Mesenchymal stem cell (in vitro differentiated cells and primary cell): ENCODE measurements around the gene MAP3K8.

ENCODE experiments used
- DNase-seq: peaks from one replicate; pipeline ENCODE4 v3.0.0-alpha.2; 2013
- H2AFZ ChIP-seq: one replicate; pipeline ENCODE4 v1.6.1; 2013; ENCODE audit warnings: low read depth, mild to moderate bottlenecking, control low read depth, inconsistent platforms, low read length, moderate library complexity
- H2AK5ac ChIP-seq: 2 replicates; pipeline ENCODE4 v1.6.1; 2013; ENCODE audit warnings: low read length, moderate library complexity, mild to moderate bottlenecking, inconsistent platforms; ENCODE audit not compliant: severe bottlenecking
- H2BK120ac ChIP-seq: one replicate; pipeline ENCODE4 v1.6.1; 2013; ENCODE audit warnings: low read depth, mild to moderate bottlenecking, inconsistent platforms, low read length, moderate library complexity
- H2BK12ac ChIP-seq, 2 experiments: one replicate each; pipeline ENCODE4 v1.6.1; 2013; ENCODE audit warnings: inconsistent platforms in 2 of 2, low read length in 2 of 2, mild to moderate bottlenecking in 2 of 2, moderate library complexity in 2 of 2, control low read depth in 1 of 2
- H2BK15ac ChIP-seq: one replicate; pipeline ENCODE4 v1.6.1; 2013; ENCODE audit warnings: mild to moderate bottlenecking, low read depth, inconsistent platforms; ENCODE audit not compliant: poor library complexity, severe bottlenecking
- H2BK5ac ChIP-seq: 2 replicates; pipeline ENCODE4 v1.6.1; 2013; ENCODE audit warnings: low read depth, mild to moderate bottlenecking, low read length, control low read depth, inconsistent platforms; ENCODE audit not compliant: poor library complexity, severe bottlenecking
- H3K14ac ChIP-seq, 2 experiments: one replicate each; pipeline ENCODE4 v1.6.1; 2013; ENCODE audit warnings: inconsistent platforms in 2 of 2, low read length in 2 of 2, control low read depth in 1 of 2, mild to moderate bottlenecking in 1 of 2, moderate library complexity in 1 of 2
- H3K18ac ChIP-seq, 2 experiments: one replicate each; pipeline ENCODE4 v1.6.1; 2013; ENCODE audit warnings: inconsistent platforms in 2 of 2, low read length in 2 of 2, control low read depth in 1 of 2, low read depth in 1 of 2, mild to moderate bottlenecking in 1 of 2
- H3K23ac ChIP-seq, 2 experiments: one replicate each; pipeline ENCODE4 v1.6.1; 2013; ENCODE audit warnings: inconsistent platforms in 2 of 2, low read length in 2 of 2, mild to moderate bottlenecking in 2 of 2, moderate library complexity in 2 of 2, control low read depth in 1 of 2
- H3K27ac ChIP-seq: 2 replicates; pipeline ENCODE4 v1.5.1; 2013; ENCODE audit warnings: mild to moderate bottlenecking, moderate library complexity, low read length, control low read depth, inconsistent platforms; ENCODE audit not compliant: poor library complexity, severe bottlenecking
- H3K27me3 ChIP-seq, 2 experiments: 2 replicates each; pipeline versions ENCODE4 v1.6.1 to v1.7.0; 2013; ENCODE audit warnings: low read length in 2 of 2, mild to moderate bottlenecking in 2 of 2, moderate library complexity in 2 of 2, control low read depth in 1 of 2, inconsistent platforms in 1 of 2; ENCODE audit not compliant: control insufficient read depth in 1 of 2, insufficient read depth in 1 of 2
- H3K36me3 ChIP-seq, 2 experiments: 2 replicates each; pipeline versions ENCODE4 v1.6.1 to v1.7.0; 2013; ENCODE audit warnings: low read length in 2 of 2, control low read depth in 1 of 2, inconsistent platforms in 1 of 2, low read depth in 1 of 2, mild to moderate bottlenecking in 1 of 2; ENCODE audit not compliant: insufficient read depth in 2 of 2, control insufficient read depth in 1 of 2
- H3K4ac ChIP-seq, 2 experiments: one replicate each; pipeline ENCODE4 v1.6.1; 2013; ENCODE audit warnings: inconsistent platforms in 2 of 2, low read length in 2 of 2, mild to moderate bottlenecking in 2 of 2, moderate library complexity in 2 of 2, control low read depth in 1 of 2, low read depth in 1 of 2
- H3K4me1 ChIP-seq: 2 replicates; pipeline ENCODE4 v1.6.1; 2013; ENCODE audit warnings: low read depth, low read length, control low read depth; ENCODE audit not compliant: control insufficient read depth, insufficient read depth
- H3K4me2 ChIP-seq: 2 replicates; pipeline ENCODE4 v1.6.1; 2013; ENCODE audit warnings: low read length, mild to moderate bottlenecking, inconsistent platforms; ENCODE audit not compliant: poor library complexity, severe bottlenecking
- H3K4me3 ChIP-seq, 2 experiments: 2 replicates each; pipeline versions ENCODE4 v1.5.1 to v1.7.0; 2013; ENCODE audit warnings: low read length in 2 of 2, mild to moderate bottlenecking in 2 of 2, control low read depth in 1 of 2, low read depth in 1 of 2; ENCODE audit not compliant: insufficient read depth in 1 of 2
- H3K79me1 ChIP-seq: replicated peaks from 2 replicates; pipeline ENCODE4 v1.6.1; 2013; ENCODE audit warnings: mild to moderate bottlenecking, control low read depth, low read length, inconsistent platforms; ENCODE audit not compliant: poor library complexity, severe bottlenecking
- H3K9ac ChIP-seq: 2 replicates; pipeline ENCODE4 v1.7.0; 2013; ENCODE audit warnings: mild to moderate bottlenecking, low read length, moderate library complexity
- H3K9me3 ChIP-seq: 2 replicates; pipeline ENCODE4 v1.7.0; 2013; ENCODE audit warnings: mild to moderate bottlenecking, low read length; ENCODE audit not compliant: control insufficient read depth
- H4K8ac ChIP-seq: one replicate; pipeline ENCODE4 v1.6.1; 2013; ENCODE audit warnings: inconsistent platforms, mild to moderate bottlenecking, low read length, moderate library complexity
- H4K91ac ChIP-seq: one replicate; pipeline ENCODE4 v1.6.1; 2013; ENCODE audit warnings: mild to moderate bottlenecking, low read length, inconsistent platforms
- WGBS: methylation state at CpG from one replicate; pipeline ENCODE4 v1.1.7; 2013; ENCODE audit warnings: mixed read lengths; 5-methylcytosine and 5-hydroxymethylcytosine counted together

The MAP3K8 gene

DNA sequence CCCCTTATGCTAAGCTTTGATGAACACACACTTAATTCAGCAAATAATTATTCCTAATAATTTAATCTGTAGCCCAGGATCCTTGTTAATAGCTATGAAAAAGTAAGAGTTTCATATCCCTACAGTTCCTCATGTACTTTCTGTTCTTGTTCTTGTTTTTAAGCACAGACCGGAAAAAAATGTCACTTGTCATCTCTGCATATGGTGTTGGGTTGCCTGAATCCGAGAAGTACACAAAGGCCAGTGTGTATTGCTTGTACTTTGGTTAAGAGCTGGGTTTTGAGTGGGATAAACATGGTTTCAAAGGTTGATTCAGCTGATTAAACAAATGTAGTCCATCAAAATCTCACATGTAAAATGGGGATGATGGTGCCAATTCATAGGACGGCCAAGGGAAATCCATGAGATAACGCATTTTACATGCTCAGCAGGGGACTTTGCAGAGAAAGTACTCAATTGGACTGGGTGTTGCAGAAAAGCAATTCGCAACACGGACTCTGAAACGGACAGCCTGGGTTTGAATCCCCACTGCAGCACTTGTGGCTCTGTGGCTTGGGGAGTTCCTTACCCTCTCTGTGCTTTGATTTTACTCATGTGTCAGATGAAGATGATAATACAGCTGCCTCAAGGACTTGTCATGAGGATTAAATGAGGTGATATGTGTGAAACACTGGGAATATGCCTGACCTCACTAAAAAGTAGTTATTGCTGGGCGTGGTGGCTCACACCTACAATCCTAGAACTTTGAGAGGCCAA lies 71.7 kb downstream of the MAP3K8 start:
- Histone ChIP-seq H3K79me1 (no peaks in the 10 kb centered on the region), H3K4me3 (no peak overlapping the region), H3K18ac (no peak overlapping the region), H3K9ac (no peak overlapping the region), H3K36me3 (no peaks in the 10 kb centered on the region), H3K9me3 (no peaks in the 10 kb centered on the region), H3K27me3 (peaks cover 4 to 8% of the 10 kb centered on the region in 2 experiments), H2AFZ (no peak overlapping the region), H2BK15ac (no peak overlapping the region), H3K27ac (no peak overlapping the region), H3K4me1 (no peaks in the 10 kb centered on the region), H2BK120ac (no peak overlapping the region), H3K4me2 (no peak overlapping the region), H2BK12ac (no peak overlapping the region), H3K14ac (no peak overlapping the region), H2BK5ac (no peak overlapping the region), H4K91ac (no peak overlapping the region), H4K8ac (no peak overlapping the region), H3K23ac (no peak overlapping the region), H3K4ac (no peak overlapping the region), H2AK5ac (no peak overlapping the region)
- no peak for DNase-seq
- 86% methylated on average over 8 of the region's 8 CpGs for WGBS

DNA sequence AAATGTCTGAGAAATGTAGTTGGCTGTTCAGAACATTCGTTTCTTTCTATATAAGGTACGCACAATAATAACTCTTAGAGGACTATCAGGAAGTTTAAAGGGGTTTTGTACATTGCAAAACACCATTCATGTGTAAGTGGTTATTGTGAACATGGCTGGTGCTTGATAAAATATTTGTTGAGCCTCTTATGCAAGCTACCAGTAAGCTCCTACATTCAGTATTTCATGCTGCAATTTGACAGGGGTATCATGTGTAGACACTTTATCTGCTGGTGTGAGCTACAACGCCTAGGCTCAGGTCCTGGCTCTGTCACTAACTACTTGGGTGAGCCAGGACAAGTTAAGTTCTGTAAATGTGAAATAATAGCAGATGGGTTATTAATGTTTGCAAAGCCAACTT lies 75.5 kb downstream of the MAP3K8 start:
- H3K27ac ChIP-seq: no peak overlapping the region
- no peak overlapping the region for H3K18ac ChIP-seq
- H3K4me3 ChIP-seq: no peak overlapping the region
- H2BK5ac ChIP-seq: no peak overlapping the region
- no peak overlapping the region for H2AFZ ChIP-seq
- no peaks in the 10 kb centered on the region for H3K4me1 ChIP-seq
- 96% methylated on average over 2 of the region's 3 CpGs for WGBS
- H3K4me2 ChIP-seq: no peak overlapping the region
- H2AK5ac ChIP-seq: no peak overlapping the region
- DNase-seq: no peak
- H2BK15ac ChIP-seq: no peak overlapping the region
- no peaks in the 10 kb centered on the region for H3K36me3 ChIP-seq
- no peak overlapping the region for H3K14ac ChIP-seq
- no peak overlapping the region for H4K91ac ChIP-seq
- no peak overlapping the region for H4K8ac ChIP-seq
- no peaks in the 10 kb centered on the region for H3K79me1 ChIP-seq
- no peak overlapping the region for H3K9ac ChIP-seq
- no peak overlapping the region for H2BK12ac ChIP-seq
- no peak overlapping the region for H3K4ac ChIP-seq
- H3K27me3 ChIP-seq: no peaks in the 10 kb centered on the region
- no peaks in the 10 kb centered on the region for H3K9me3 ChIP-seq
- H3K23ac ChIP-seq: no peak overlapping the region
- H2BK120ac ChIP-seq: no peak overlapping the region

DNA sequence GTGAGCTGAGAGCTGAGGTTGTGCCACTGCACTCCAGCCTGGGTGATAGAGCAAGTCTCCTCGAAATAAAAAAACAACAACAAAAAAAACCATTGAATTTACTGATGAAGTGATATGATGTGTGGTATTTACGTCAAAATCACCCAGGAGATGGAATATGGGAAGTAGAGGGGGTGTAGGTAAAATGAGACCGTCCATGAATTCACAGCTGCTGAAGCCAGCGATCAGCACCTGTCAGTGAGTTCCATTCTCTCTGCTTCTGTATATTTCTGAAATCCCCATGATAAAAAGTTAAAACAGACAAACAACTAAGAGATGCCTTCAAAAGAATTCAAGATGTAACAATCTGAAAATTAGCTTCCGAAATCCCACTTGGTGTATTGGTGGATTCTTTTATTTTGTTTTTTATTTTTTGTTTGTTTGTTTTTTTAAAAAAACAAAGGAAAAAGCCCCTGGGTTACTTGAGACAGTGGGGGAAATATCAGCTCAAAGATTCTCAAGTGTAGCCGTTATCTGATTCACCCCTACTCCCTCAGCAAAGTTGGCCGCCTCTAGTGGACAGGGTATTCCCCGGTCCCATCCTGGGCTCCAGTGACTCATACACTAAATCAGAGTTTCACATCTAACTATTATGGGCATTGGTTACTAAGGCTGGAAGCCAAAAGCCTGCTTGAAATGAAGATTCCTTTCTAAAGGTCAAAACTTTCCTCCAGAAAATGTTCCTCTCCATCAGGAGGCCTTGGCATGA lies 76.4 kb downstream of the MAP3K8 start:
- 73% methylated on average over 6 of the region's 8 CpGs for WGBS
- Histone ChIP-seq H2AK5ac (no peak overlapping the region), H2AFZ (no peak overlapping the region), H3K4me1 (no peaks in the 10 kb centered on the region), H3K9ac (peak overlapping the region; percentile 19), H3K4me3 (peak overlapping the region in 1 of 2 experiments; percentile 8), H2BK120ac (no peak overlapping the region), H3K14ac (no peak overlapping the region), H3K18ac (no peak overlapping the region), H3K27me3 (no peaks in the 10 kb centered on the region), H4K91ac (no peak overlapping the region), H2BK15ac (no peak overlapping the region), H3K9me3 (no peaks in the 10 kb centered on the region), H2BK12ac (no peak overlapping the region), H3K4ac (no peak overlapping the region), H3K27ac (no peak overlapping the region), H3K79me1 (no peaks in the 10 kb centered on the region), H3K4me2 (no peak overlapping the region), H3K36me3 (no peaks in the 10 kb centered on the region), H3K23ac (no peak overlapping the region), H2BK5ac (no peak overlapping the region), H4K8ac (no peak overlapping the region)
- DNase-seq: peak; percentile 79

DNA sequence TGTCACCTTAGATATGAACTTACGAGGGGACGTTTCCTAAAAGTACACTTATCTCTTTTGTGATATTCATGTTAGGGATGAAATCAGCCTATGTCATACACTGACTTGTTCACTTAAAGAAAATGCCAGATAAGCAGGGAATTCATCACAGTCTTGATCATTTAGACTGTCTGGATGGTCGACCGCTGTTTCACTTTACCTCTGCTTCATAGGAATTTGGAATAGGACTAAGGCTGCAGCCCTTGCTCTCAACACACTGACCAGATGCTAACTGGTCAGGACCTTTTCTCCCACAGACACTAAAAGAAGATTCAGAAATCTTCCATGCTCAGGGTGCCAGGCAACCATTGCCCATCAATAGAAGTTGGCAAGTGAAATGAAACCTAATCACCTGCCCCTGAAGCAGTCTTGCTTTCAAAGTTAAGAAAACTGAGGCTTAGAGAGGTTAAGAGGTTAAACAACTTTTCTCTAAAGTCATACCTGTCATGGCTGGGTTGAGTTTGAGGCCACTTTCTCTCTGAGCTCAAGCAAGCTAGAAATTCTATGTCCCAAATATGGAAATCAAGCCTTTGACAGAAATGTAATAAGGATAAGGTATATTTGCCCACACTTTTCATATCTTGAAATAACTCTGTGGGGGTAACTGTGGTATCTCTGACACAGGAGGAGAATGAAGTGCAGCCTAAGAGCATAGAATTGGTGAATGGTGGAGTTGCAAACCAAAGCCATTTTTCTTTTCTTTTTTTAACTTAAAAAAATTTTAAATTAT lies 77.1 kb downstream of the MAP3K8 start:
- Histone ChIP-seq H3K9me3 (no peaks in the 10 kb centered on the region), H3K36me3 (no peaks in the 10 kb centered on the region), H3K4me1 (no peaks in the 10 kb centered on the region), H3K18ac (no peak overlapping the region), H2BK120ac (no peak overlapping the region), H2AK5ac (no peak overlapping the region), H3K79me1 (no peaks in the 10 kb centered on the region), H2AFZ (no peak overlapping the region), H4K8ac (no peak overlapping the region), H2BK5ac (no peak overlapping the region), H3K27me3 (no peaks in the 10 kb centered on the region), H3K9ac (peak overlapping the region; percentile 19), H3K4me2 (no peak overlapping the region), H2BK15ac (no peak overlapping the region), H3K4me3 (peak overlapping the region in 1 of 2 experiments; percentile 8), H3K14ac (no peak overlapping the region), H2BK12ac (no peak overlapping the region), H3K4ac (no peak overlapping the region), H3K23ac (no peak overlapping the region), H3K27ac (no peak overlapping the region), H4K91ac (no peak overlapping the region)
- WGBS: 88% methylated on average over 4 of the region's 4 CpGs
- no peak for DNase-seq
